ENCODE measurements around the gene CCDC27.

The CCDC27 gene

DNA sequence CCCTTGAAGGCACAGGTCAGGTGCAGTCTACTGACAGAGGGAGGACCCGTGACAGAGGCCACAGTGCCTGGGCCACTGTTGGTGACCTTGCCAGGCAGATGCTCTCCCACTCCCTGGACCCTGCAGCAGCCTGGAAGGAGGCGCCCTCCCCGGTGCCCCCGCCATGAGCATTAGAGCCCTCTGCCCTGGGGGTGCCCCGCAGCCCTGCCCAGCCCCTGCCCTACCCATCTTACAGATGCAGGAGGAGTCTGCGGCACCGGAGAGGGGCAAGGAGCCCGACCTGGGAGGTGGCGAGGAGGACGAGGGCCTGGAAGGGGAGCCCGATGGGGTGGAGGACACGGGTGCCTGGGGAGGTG lies 10.6 kb downstream of the CCDC27 start:
- H3K4me3 ChIP-seq (replicated peaks; ENCODE audit: low read depth, low read length) = no peak overlapping the region
- no peak for DNase-seq (ENCODE audit: low read depth)
- TF ChIP-seq, protein P1, sequence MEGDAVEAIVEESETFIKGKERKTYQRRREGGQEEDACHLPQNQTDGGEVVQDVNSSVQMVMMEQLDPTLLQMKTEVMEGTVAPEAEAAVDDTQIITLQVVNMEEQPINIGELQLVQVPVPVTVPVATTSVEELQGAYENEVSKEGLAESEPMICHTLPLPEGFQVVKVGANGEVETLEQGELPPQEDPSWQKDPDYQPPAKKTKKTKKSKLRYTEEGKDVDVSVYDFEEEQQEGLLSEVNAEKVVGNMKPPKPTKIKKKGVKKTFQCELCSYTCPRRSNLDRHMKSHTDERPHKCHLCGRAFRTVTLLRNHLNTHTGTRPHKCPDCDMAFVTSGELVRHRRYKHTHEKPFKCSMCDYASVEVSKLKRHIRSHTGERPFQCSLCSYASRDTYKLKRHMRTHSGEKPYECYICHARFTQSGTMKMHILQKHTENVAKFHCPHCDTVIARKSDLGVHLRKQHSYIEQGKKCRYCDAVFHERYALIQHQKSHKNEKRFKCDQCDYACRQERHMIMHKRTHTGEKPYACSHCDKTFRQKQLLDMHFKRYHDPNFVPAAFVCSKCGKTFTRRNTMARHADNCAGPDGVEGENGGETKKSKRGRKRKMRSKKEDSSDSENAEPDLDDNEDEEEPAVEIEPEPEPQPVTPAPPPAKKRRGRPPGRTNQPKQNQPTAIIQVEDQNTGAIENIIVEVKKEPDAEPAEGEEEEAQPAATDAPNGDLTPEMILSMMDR (IDR thresholded peaks at IDR 0.05; ENCODE audit: low read length, missing control alignments) = no peak

DNA sequence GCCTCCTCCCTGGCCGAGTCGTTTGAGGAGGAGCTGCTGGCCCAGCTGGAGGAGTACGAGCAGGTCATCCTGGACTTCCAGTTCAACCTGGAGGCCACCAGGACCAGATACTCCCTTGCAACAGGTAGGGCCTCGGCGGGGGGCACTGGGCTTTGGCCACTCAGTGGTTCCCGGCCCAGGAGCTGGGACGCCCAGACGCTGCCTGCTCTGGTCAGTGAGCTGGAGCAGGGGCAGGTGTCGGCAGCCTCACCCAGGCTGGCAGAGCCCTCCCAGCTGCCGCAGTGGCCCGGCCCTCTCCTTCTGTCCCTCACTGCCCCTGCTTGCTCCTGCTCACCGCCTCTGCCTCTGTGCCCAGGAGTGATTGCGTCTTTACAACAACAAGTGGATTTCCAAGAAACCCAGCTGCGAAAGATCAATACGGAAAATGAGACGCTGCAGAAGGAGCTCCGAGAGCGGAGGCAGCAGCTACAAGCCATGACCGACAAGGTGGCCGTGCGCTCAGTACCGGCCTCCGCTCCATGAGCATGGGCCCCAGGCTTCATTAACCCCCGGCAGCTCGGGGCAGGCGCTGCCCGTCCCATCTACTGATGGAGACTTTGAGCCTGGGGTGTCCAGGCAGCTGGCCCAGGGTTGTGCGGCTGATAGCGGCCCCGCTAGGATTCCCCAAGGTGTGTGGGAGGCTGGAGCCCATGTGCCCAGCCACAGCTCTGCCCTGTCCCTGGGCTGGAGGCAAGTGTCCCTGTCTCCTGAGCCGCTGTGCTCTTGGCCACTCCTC lies 11.3 kb downstream of the CCDC27 start:
- H3K4me3 ChIP-seq (replicated peaks; ENCODE audit: low read depth, low read length) = no peak overlapping the region
- TF ChIP-seq, protein P1 (IDR thresholded peaks at IDR 0.05; ENCODE audit: low read length, missing control alignments) = no peak
- no peak for DNase-seq (ENCODE audit: low read depth)

DNA sequence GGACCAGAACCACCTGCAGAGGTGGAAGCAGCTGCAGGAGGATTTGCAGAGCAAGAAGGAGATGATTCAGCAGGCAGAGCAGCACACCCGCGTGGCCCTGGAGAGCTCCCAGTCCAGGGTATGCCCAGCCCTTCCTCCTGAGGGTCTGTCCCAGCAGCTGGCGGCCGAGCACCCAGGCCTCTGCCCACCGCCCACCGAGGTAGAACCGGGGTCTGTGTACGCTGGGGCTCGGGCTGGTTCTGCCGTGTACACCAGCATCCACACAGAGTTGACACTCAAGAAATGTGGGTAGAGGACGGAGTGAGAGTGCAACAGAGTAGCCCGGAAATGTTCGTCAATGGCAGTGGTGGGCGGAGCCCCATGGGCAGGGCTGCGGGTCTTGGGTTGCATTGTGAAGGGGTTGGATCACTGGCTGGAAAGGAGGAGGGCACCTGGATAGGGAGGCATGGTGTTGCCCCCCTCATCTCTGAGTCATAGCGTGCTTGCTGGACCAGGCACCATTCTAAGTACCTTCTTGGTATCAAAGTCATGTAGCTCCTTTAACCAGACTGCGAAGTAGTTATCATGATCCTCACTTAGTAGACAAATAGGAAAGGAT lies 15.2 kb downstream of the CCDC27 start:
- TF ChIP-seq, protein P1 (IDR thresholded peaks at IDR 0.05; ENCODE audit: low read length, missing control alignments) = no peak
- H3K4me3 ChIP-seq (replicated peaks; ENCODE audit: low read depth, low read length) = no peak overlapping the region
- DNase-seq (ENCODE audit: low read depth) = no peak

DNA sequence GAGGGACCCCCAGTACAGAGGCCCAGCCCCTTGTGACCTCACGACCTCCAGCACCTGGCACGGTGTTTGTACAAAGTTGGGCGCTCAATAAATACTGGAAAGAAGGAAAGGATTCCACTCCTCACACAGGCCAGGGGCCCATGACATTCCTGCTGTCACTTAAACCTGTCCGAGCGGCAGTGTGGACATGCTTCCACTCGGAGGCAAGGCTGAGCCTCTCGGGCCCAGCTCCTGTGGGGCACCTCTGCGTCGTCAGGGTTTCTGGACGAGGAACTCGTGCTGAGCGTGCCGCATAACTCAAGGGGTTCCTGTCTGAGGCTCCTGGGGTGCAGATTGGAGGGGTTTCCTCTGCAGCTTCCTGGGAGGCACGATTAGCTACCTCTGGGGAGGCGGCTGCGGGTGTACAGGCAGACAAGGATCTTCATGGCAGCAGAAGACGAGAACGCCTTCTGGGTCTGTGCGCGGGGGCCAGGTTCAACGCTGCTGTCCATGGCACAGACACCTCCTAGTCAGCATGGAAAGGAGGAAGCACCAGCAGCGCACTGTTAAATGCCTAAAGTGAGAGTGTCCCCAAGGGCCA lies 16.7 kb downstream of the CCDC27 start:
- no peak overlapping the region for H3K4me3 ChIP-seq (replicated peaks; ENCODE audit: low read depth, low read length)
- TF ChIP-seq, protein P1 (IDR thresholded peaks at IDR 0.05; ENCODE audit: low read length, missing control alignments) = no peak
- DNase-seq (ENCODE audit: low read depth) = no peak

DNA sequence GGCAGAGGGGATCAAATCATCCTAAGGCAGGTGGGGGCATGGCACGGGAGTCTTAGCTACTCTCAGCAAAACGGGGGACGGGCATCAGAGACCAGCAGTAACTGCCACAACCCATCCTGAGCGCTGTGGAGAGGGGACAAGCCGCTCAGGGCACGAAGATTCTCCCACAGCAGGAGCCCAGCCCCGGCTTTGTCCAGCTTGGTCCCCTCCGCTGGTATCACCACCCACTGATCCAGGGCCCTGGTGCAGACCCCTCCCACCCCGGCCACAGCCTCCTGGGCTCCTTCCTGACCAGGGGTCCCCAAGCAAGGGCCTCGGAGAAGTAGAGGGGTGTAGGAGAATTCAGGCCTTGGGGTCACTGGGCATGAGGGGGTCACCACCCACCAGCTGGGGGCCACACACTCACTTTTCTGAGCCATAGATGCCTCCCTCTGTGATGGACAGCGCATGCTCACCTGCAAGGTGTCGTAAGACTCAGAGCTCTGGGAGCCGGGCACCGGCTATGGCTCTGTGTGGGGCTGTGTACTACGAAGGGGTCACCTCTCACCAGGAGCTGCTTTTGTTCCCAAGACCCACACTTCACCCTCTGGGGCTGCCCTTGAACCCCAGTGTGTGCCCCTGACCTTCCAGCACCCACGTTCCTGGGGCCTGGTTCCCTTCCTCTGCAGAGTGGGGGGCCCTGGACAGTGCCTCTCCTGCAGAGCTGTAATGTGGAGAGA lies 18.0 kb downstream of the CCDC27 start:
- TF ChIP-seq, protein P1 (IDR thresholded peaks at IDR 0.05; ENCODE audit: low read length, missing control alignments) = no peak
- no peak overlapping the region for H3K4me3 ChIP-seq (replicated peaks; ENCODE audit: low read depth, low read length)
- no peak for DNase-seq (ENCODE audit: low read depth)

DNA sequence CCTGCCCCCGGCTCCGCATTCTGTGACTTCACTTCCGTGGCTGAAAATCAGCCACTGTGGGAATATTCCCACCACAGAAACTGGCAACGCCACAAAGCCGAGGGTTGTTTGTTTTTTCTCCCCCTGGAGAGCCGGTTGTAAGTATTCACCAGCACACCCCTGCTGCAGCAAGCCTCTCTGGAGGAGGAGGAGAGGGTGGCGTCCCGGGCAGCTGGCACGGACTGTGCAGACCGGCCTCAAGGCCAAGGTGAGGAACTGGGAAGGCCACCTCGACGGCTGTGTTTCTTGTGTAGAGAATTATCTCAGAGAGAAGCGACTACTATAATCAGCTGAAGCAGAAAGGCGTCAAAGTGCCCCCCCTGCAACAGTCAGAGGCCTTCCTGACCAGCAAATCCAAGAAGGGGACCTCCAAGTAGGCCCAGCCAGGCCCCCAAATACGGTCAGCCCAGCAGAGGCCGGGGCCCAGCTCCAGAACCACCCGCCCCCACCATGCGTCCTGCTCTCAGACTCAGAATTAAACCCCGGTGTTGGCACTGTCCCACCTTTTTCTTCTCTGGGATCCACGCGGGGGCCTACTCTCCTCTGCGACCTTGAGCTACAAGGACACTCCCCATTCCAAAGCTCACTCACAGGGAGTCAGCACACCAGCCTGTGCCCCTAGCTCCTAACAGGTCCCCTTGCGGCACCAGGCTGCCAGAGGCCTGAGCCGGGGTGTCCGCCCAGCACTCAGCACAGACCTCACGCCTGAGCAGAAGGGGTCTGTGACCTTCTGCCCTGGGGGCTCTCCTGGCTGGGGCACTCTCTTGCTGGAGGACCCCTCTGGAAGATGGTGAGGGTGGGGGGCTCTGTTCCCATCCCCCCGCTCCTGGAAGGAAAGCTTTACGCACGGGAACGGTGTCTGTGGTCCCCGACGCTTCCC lies 19.1 kb downstream of the CCDC27 start:
- TF ChIP-seq, protein P1 (IDR thresholded peaks at IDR 0.05; ENCODE audit: low read length, missing control alignments) = no peak
- DNase-seq (ENCODE audit: low read depth) = no peak
- H3K4me3 ChIP-seq (replicated peaks; ENCODE audit: low read depth, low read length) = peak overlapping the region; percentile 61

Measured in fibroblast of pulmonary artery (primary cell).